Measurements from ENCODE around the gene BTNL3. TPM values are rescaled to one million over a fixed set of nuclear protein-coding genes. Genes with fewer than 3 reads are reported as not detected.

BTNL3 gene
- total RNA-seq, 2 donors from 2014 or later, result 38.0 to 71.1 TPM

DNA sequence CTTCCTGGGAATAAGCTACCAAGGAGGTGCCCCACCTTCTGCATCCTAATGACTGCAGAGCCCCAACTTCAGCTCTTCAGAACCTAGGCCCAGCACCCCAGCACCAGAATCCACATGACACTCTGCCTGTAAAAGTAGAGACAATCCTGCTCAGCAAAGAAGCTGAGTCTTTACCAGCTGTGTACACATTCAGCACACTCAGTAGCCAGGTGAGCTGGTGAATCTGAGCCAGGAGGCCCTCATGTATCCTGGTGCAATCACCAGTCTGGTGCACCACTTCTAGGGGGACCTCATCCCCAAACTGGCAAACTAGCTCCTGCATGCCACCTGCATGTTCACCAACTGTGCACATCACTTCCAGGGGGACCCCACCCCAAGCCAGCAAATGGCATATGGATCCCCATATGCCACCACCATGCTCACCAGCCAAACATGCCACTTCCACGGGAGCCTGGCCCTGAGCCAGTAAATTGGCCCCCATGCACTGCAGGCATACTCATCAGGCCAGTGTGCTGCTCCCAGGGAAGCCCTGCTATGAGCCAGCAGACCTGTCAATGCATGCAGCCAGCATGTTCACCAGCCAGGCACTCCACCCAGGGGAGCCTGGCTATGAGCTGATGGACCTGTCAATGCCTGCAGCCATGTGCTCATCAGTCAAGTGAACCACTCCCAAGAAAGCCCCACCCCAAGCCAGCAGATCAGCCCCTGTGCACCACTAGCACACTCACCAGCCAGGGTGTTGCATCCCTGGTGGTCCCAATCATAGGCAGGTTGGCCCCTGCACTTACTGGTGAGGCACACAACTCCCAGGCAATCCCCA, 35.8 kb downstream of the BTNL3 start:
- Histone ChIP-seq H3K27me3 (no peaks in the 10 kb centered on the region), H3K27ac (no peak overlapping the region), H3K4me3 (no peak overlapping the region), H3K9me3 (no peaks in the 10 kb centered on the region), H3K9ac (ENCODE audit: low read depth in 2 of 2, low read length in 2 of 2) (no peak overlapping the region), H3K4me1 (no peaks in the 10 kb centered on the region), H3K36me3 (no peaks in the 10 kb centered on the region)
- intact Hi-C loops (cut with DNase I), result no loop called here
- TF ChIP-seq, protein P1, sequence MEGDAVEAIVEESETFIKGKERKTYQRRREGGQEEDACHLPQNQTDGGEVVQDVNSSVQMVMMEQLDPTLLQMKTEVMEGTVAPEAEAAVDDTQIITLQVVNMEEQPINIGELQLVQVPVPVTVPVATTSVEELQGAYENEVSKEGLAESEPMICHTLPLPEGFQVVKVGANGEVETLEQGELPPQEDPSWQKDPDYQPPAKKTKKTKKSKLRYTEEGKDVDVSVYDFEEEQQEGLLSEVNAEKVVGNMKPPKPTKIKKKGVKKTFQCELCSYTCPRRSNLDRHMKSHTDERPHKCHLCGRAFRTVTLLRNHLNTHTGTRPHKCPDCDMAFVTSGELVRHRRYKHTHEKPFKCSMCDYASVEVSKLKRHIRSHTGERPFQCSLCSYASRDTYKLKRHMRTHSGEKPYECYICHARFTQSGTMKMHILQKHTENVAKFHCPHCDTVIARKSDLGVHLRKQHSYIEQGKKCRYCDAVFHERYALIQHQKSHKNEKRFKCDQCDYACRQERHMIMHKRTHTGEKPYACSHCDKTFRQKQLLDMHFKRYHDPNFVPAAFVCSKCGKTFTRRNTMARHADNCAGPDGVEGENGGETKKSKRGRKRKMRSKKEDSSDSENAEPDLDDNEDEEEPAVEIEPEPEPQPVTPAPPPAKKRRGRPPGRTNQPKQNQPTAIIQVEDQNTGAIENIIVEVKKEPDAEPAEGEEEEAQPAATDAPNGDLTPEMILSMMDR (IDR thresholded peaks at IDR 0.05), result no peak
- no peak for DNase-seq

DNA sequence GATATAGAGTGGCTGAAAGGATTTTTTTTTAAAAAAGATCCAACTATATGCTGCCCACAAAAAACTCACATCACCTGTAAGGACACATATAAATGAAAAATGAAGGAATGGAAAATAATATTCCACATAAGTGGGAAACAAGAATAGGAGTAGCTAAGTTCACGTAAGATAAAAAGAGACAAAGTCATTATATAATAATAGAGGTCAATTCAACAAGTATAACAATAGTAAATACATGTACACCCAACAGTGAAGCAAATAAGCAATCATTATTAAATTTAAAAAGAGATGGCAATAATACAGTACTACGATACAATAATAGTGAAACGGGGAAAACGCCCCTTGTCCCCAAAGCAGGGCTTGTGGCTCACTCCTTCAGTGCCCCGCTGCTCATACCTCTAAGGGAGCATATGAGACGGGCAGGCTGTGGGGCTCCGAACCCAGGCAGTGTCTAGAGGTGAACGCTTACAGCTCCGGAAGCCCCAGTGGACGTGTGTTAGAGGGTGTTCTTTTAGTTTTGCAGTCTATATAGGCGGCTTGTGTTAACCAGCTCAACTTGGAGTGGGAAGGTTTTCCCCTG, 38.9 kb downstream of the BTNL3 start:
- no peak for DNase-seq
- Histone ChIP-seq H3K27me3 (no peaks in the 10 kb centered on the region), H3K4me3 (no peak overlapping the region), H3K27ac (no peak overlapping the region), H3K36me3 (no peaks in the 10 kb centered on the region), H3K9ac (ENCODE audit: low read depth in 2 of 2, low read length in 2 of 2) (no peak overlapping the region), H3K9me3 (no peaks in the 10 kb centered on the region), H3K4me1 (no peaks in the 10 kb centered on the region)
- TF ChIP-seq, protein P1 (IDR thresholded peaks at IDR 0.05), result no peak
- intact Hi-C loops (cut with DNase I), result no loop called here

DNA sequence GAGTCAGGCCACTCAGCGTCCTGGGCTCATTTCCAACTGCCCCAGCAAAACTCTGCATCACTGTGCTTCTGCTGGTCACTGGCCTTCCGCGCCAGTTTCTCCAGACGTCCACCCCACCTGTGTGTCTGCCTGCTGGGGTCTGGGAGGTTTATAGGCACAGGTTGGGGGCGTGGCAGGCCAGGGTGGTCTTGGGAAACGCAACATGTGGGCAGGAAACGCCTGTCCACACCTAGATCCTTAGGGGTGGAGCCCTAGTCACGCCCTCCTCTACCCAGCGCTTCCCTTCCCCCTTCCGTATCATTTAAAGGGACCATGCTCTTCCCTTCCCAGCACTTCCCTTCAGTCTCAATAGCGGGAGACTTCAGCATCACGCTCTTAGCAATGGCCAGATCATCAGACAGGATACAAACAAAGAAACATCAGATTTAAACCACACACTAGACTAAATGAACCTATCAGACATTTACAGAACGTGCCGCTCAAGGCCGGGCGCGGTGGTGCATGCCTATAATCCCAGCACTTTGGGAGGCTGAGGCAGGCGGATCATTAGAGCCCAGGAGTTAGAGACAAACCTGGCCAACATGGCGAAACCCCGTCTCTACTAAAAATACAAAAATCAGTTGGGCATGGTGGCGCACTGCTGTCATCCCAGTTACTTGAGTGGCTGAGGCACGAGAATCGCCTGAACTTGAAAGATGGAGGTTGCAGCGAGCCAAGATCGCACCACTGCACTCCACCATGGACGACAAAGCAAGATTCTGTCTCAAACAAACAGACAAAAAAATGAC, 39.6 kb downstream of the BTNL3 start:
- DNase-seq, result no peak
- no peak overlapping the region for H3K9ac ChIP-seq (ENCODE audit: low read depth in 2 of 2, low read length in 2 of 2)
- no peaks in the 10 kb centered on the region for H3K27me3 ChIP-seq
- no peaks in the 10 kb centered on the region for H3K4me1 ChIP-seq
- no peaks in the 10 kb centered on the region for H3K9me3 ChIP-seq
- TF ChIP-seq, protein P1 (IDR thresholded peaks at IDR 0.05), result no peak
- H3K27ac ChIP-seq, result no peak overlapping the region
- H3K4me3 ChIP-seq, result no peak overlapping the region
- no peaks in the 10 kb centered on the region for H3K36me3 ChIP-seq
- intact Hi-C loops (cut with DNase I), result no loop called here

DNA sequence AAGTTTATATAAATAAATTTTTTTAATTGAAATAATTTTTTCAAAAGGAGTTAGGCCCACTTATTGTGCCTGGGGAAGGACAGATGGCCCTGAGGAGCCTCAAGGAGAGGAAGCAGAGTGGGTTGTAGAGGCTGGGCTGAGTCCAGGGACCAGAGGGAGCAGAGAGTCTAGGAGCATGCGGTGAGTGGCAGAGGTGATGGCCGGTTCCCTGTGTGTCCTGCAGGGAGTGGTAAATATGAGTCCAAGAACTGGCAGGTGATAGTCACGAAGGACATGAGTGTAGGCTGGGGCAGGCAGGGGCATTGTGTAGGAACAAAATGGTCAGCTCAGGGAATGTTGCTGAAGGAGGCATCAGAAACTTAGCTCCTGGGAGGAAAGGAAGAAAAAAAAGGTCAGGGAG, 43.1 kb downstream of the BTNL3 start:
- Histone ChIP-seq H3K4me3 (no peak overlapping the region), H3K27me3 (no peaks in the 10 kb centered on the region), H3K27ac (no peak overlapping the region), H3K36me3 (no peaks in the 10 kb centered on the region), H3K9ac (ENCODE audit: low read depth in 2 of 2, low read length in 2 of 2) (no peak overlapping the region), H3K9me3 (no peaks in the 10 kb centered on the region), H3K4me1 (no peaks in the 10 kb centered on the region)
- intact Hi-C loops (cut with DNase I), result no loop called here
- TF ChIP-seq, protein P1 (IDR thresholded peaks at IDR 0.05), result no peak
- no peak for DNase-seq

DNA sequence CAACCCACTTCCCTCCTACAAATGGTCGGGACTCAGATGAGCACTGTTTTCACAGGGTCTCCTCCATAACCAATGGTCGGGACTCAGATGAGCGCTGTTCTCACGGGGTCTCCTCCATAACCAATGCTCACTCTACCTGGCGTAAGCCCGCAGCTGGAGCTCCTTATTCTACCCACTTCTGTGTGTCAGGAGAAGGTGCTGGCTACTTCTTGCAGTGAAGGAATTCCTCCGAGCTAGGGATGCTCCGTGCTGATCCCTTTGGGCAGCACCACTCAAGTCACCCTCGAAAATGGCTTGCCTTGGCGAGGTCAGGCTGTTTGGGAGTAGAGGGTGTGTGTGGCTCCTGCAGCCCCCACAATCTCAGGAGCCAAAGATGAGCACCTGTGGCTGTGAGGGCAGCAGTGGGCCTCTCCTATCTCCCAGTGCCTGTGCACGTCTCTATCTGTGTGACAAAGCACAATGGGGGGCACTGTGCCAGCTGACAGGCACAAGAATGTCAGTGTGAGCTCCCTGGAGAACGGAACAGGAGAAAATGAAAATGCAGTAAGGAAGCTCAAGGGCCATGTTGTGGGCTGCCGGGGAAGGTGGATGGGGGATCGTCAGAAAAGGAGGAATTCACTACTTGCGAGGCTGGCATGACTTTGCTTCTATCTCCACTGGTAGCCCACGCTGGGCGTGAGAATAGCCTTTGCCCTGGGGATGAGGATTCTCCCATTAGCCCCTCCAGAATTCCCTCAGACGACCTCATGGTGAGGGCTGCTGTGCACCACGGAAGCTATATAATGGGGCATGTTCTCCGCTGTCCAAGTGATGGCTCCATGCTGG, 47.6 kb downstream of the BTNL3 start:
- Histone ChIP-seq H3K27me3 (no peaks in the 10 kb centered on the region), H3K4me1 (no peaks in the 10 kb centered on the region), H3K9ac (ENCODE audit: low read depth in 2 of 2, low read length in 2 of 2) (no peak overlapping the region), H3K4me3 (no peak overlapping the region), H3K9me3 (no peaks in the 10 kb centered on the region), H3K27ac (no peak overlapping the region), H3K36me3 (no peaks in the 10 kb centered on the region)
- no peak for DNase-seq
- intact Hi-C loops (cut with DNase I), result no loop called here
- TF ChIP-seq, protein P1 (IDR thresholded peaks at IDR 0.05), result no peak
